CD1c-positive myeloid dendritic cell (primary cell): ENCODE results near the gene ASB12.

Source experiments
- DNase-seq: peaks from one replicate; pipeline ENCODE4 v3.0.0-alpha.2; 2016; ENCODE audit errors: extremely low spot score

ASB12 gene

DNA sequence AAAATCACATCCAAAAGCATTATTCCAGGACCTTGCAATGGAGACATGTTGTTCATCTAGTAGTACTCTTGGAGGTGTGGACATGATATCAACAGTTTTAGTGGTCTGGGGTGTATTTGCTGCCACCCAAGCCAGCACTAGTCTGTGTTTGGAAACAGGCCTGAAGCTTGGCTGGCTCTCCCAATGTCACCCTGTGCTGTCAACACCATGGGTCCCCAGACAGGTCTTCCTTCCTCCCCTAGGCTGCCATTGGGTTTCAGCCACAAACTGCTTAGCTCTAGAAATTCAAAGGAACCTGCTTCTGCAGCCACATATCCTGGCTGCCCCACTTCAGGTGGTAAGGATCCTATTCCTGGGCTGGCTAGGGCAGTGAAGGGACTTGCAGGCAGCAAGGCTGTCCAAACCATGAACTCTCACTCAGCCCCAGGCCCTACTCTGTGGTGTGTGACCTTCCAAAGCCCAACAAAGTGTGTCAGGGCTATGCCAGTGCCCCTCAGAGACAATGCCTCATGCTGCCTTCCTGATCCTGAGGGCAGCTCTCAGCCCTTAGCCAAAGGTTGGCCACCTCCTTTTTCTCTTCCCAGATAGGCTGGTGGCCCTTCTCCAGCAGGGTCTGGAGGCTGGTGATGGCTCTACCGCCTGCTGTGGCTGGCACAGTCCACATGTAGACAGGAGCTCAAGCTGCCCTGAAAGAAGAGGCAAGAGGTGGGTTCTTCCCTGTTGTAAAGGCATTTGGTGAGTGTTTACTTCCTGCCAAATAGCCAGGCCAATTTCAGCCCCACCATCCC is 43.2 kb downstream of the ASB12 start:
- no peak for DNase-seq

DNA sequence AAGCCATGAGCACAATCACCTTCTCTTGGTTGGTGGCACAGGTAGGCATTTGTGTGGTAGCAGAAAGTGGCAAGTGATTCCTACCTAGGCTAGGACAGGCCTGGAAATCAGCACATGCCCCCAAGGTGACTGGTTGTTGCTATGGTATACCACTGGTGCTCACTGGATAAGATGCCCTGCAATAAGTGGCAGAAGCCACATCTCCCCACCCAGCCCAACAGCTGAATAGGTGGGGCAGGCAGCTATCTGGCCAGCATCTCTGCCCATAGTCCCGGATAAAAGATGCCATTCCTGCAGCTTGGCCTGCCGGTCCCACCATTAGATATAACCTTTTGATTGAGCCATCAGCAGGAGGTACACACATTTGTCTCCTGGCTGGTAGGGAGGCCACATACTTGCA is 46.0 kb downstream of the ASB12 start:
- no peak for DNase-seq

DNA sequence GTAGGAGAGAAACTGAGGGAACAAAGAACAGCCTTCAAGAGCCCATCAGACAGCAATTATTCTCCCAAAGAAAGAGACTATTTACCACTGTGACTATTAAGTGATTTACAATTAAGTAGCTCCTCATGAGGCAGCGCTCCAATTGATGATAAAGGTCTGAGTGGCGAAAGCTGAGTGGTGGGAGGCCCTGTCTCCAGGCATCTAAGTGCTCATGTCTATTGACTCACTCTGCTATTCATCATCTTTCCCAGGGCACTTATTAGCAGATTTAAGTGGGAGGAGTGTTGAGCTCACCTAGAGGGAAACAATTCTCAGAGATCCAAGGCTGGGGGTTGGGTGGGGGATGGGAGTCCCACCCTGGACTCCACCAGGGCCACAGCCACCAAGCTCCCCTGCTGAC is 48.2 kb downstream of the ASB12 start:
- DNase-seq, result no peak

DNA sequence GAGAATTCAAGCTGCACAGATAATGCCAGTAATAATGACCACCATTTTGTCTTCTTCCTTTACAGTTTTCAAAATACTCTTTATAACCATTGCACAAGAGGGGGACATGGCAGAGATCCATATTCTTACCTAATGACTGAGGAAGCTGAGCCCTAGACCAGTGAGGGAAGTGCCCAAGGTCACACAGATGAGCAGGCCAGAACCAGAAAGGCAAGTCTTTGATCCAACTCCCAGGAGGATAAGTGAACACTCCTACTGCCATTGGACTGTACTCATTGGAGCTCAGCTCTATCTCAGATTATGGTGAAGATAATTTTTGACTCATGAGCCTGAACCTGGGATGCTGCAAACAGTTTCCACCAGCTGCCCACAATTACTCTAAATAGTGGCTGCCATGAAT is 53.5 kb downstream of the ASB12 start:
- DNase-seq, result no peak
